CD4-positive, alpha-beta T cell treated with Interleukin-10 for 1 hour (primary cell): ENCODE measurements around the gene RPAP3.
A peak's percentile ranks its signal among the peaks of the same experiment; 100 is the strongest.

Experiments used
- DNase-seq: peaks from one replicate; pipeline ENCODE4 v3.0.0-alpha.2; 2020

RPAP3 gene

GRCh38 chr12:47705566-47706425, at the start of gene RPAP3:
RPAP3 (minus strand) TSS chr12:47706030; CDS start chr12:47702840, 3,190 bp downstream.
- peak; percentile 94 for DNase-seq

DNA sequence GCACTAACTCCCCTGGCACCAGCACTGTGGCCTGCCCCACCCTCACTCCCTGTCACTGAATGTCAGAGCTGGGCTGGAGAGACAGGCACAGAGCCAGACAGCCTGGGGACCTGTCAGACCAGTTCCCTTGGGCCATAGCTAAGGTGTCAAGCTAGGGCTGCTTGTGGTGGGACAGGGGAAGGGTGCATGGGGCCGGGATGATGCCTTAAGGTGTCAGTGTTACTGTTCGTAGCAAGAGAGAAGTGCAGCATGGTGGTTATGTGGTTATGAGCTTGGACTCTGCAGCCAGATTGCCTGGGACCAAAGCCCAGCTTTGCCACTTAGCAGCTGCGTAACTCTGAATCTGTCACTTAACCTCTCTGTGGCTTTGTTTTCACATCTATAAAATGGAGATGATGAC, 49.1 kb upstream of the RPAP3 start:
- DNase-seq: no peak

DNA sequence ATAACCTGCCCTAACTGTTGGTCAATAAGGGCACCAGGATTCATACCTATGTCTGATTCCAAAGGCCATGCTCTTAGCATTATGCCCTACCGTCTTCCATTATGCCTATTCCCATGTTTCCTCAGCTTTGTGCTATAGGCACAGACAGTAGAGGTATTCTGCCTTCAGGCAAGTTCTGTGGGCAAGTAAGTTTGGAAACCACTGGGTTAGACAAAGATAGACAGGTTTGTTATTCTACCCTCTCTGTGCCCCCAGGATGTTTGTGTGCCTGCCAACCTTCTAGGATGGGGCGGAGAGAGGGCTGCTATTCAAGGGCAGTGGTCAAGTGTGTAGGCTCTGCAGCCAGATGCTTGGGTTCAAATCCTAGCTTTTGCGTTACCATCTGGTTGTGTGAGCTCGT, 48.3 kb upstream of the RPAP3 start:
- no peak for DNase-seq

GRCh38 chr12:47753021-47754001, 47.5 kb upstream of the RPAP3 start:
- no peak for DNase-seq

DNA sequence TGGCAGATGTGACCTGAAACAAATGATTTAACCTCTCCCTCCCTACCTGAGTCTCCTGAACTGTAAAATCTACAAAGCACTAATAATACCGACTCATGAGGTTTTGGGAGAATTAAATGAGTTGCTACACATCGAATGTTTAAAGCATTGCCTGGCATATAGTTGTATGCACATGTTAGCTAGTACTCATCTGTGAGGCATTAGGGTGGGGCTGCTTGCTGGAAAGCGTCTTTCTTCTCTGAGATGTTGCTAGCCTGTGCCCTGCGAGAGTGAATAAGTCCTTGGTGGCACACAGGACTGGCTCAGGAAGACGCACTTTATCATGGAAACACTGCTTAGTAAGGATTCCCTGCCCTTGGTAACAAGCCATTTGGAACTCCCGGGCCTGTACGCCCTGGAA, 46.7 kb upstream of the RPAP3 start:
- DNase-seq: no peak

DNA sequence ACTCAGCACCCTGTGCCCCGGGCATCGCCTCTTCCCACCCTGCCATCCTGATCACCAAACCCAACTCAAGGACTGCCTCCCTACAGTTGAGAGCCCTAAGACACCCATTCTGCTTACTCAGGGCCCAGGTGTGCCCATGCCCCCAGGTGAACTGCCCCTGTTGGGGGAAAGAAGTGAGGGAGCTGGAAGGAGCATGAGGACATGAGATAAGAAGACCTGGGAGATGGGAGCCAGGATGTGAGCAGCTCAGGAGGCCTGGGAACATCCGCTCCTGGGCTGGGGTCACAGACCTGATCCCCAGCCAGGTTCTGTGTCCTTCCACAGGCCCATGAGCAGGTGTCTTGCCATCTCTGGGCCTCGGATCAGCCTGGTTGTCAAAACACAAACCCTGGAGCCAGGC, 46.3 kb upstream of the RPAP3 start:
- no peak for DNase-seq

GRCh38 chr12:47751561-47751960, 45.7 kb upstream of the RPAP3 start:
- no peak for DNase-seq

DNA sequence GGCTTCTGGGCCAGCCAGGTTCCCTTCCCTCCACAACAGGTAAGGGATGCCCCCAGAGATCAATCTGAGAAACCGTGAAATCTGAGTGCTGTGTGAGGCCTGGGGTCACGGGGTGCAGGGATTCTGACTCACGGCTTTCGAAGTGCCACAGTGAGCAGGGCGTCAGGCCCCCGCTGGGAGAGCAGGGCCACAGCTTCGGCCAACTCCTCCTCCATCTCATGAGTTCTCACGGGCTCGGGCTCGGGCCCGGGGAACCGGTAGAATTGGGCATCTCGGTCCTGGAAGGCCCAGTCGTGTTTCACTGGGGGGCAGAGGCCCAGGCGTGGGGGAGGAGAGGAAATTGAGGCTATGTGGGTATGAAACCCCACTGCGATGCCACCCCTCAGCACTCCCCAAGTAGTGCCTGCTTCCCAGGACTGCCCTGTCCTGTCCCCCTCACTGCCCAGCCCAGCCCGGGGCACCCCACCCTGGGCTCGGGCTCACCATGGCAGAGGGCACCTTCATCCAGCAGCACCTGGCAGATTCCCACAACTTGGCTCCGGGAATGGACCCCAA, 45.2 kb upstream of the RPAP3 start:
- DNase-seq: no peak

DNA sequence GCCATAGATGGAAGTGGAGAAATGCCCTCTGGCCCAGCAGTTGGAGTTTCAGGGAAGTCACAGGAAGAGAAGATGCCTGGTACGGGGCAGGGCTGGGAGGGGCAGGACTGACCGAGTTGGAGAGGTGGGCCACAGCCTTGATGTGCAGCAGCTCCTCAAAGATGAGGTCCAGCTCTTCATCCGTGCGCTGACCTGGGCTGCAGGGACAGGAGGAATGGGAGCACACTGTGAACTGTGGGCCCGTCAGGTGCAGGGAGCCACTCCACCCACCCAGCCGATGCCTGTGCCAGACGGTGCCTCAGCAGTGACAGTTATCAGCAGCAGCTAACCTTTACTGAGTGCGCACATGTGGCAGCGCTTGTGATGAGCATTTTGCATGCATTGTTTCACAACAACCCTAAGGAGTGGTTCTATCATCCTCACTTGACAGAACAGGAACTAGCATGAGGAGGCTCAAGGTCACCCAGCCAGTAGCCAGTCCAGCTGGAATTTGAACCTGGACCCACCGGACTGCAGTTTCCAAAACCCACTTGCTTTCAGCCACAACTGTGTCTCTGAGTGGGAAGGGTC, 44.5 kb upstream of the RPAP3 start:
- no peak for DNase-seq

GRCh38 chr12:47748899-47749298, 43.1 kb upstream of the RPAP3 start:
- no peak for DNase-seq

- DNase-seq: no peak
Observed at GRCh38 chr12:47748507-47748828, 42.6 kb upstream of the RPAP3 start.

DNA sequence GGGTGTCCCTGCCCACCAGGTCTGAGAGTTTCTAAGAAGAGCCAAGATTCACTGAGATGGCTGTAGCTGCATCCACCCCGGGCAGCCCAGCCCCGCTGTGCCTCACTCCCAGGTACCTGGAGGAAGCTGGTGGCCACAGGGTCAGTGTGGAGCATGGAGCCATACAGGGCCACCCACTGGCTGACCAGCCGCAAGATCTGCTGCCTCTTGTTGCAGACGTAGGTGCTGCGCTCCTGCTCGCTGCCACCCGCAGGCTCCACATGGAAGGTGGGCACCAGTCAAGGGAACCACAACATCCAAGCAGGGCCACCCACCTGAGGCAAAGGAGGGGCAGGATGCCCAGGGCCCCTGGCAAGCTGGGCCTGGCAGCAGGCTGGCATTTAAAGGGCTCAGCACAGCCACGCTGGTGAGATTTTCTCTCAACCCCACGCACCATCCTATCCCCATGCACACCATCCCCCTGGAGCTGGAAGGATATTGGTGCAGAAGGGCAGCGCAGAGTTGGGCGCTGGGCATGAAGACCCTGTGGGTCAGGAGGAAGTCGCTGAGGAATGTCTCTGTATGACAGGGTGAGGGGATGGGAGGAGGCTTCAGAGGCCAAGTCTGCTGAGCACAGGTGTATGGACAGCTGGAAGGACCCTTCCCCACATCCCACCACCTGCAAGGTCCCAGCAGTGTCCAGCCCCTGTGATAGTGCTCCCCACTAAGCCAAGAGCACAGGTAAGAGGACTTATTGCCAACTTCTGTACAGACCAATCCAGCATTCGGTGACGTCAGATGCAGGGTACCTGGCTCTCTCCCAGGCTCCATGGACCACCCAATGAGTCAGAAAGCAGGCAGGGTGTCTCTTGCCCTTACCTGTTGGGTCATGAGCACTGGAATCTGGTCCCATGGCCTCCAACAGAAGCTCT, 42.0 kb upstream of the RPAP3 start:
- no peak for DNase-seq

- no peak for DNase-seq
Observed at GRCh38 chr12:47747126-47747525, 41.3 kb upstream of the RPAP3 start.

DNA sequence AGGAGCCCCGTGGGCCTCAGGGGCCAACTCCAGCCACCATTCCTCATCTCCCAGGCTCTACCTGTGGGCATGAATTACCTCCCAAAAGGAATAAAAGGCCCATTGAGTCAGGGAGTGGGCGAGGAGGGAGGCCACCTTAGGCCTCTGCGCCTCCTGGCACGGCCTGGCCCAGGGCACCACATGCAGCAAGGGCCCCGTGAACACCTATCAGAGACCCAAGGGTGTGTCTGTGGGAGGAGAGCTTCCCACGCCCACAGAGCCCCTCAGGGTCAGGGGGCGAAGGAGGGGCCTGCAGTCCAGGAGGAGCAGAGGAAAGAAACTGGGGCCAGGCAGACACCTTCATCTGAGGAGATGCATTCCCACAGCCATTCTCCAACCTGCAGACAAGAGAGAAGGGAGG, 40.7 kb upstream of the RPAP3 start:
- no peak for DNase-seq

- no peak for DNase-seq
Observed at GRCh38 chr12:47746073-47746472, 40.2 kb upstream of the RPAP3 start.

- DNase-seq: no peak
Observed at GRCh38 chr12:47745485-47746041, 39.7 kb upstream of the RPAP3 start.

GRCh38 chr12:47744778-47745436, 39.1 kb upstream of the RPAP3 start:
- DNase-seq: no peak

GRCh38 chr12:47744005-47744651, 38.3 kb upstream of the RPAP3 start:
- DNase-seq: peak; percentile 73

DNA sequence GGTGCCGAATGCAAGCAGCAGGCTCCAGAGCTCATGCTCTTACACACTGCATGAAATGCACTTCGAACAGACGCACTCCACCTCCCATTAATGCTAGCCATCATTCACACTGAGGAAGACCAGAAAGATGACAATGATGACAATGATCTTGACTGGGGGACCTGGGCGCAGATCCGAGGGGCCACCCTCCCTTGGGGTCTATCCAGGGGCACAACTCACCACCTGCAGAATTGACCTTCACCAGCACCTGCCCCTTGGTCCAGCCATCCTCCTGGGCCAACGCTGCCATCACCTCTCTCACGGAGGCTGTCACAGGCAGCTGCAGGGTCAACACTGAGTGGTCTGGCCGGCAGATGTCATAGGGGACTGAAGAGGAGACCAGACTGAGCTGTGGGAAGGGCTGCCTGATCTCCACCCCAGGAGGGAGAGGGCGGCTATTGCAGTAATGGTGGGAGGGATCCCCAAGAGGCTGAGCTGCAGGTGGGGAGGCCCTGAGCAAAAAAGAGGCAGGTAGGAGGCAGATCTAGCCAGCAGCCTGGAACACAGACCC, 37.6 kb upstream of the RPAP3 start:
- DNase-seq: no peak

DNA sequence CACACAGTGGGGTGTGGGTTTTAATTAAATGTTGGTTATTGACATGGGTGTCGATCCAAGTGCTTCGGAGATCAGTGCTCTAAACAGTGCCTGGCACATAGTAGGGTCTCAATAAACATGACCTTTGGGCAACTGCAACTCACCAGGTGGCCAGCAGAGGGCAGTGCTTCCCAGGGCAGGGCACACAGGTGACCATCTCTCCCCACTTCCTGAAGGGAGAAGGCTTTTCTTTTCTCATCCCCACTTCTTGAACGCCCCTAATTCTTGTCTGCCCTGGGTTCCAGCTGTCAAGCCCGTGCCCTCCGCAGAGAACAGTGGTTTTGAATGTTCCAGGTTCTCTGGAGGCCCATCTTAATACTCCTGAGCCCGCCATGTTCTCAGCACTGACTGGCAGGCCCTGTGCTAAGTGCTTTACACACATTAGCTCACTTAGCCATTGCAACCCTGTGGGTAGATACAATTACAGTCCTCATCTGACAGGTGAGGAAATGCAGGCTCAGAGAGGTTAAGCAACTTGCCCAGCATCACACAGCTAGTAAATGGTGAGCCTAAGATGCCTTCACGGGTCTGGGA, 36.5 kb upstream of the RPAP3 start:
- peak; percentile 77 for DNase-seq
